COLO668 (cell line): ENCODE results near the gene CHST5.
"Not testable (repeated sequence)": the region's sequence is repeated elsewhere in the genome, so short reads cannot be mapped to it uniquely, and the experiment has no call there.

Source experiments
- DNase-seq: peaks from one replicate; lab custom pipeline; 2025; ENCODE audit not compliant: unreplicated experiment; lab: John Stamatoyannopoulos, UW

CHST5 gene

GRCh38 chr16:75514296-75514695, 21.6 kb downstream of the CHST5 start:
- no peak for DNase-seq

DNA sequence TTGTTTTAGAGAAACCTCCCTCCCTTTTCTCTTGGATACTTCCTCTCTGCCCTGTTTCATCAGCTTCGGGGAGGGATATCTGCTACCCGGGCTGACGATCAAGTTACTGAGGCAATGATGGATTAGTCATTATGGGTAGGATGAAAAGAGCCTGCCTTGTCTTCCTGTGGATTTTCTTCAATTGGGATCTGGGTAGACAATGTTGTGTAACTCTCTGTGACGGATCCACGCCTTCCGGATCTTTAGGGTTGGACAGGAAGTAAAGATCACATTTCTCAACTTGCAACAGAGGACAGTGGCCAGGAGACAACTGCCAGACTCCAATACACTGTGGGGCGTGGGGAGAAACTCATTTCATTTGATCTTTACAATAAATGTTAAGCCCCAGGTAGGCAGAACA, 29.3 kb downstream of the CHST5 start:
- no peak for DNase-seq

GRCh38 chr16:75506107-75506506, 29.8 kb downstream of the CHST5 start:
- no peak for DNase-seq

- no peak for DNase-seq
Observed at GRCh38 chr16:75503801-75504200, 32.1 kb downstream of the CHST5 start.

DNA sequence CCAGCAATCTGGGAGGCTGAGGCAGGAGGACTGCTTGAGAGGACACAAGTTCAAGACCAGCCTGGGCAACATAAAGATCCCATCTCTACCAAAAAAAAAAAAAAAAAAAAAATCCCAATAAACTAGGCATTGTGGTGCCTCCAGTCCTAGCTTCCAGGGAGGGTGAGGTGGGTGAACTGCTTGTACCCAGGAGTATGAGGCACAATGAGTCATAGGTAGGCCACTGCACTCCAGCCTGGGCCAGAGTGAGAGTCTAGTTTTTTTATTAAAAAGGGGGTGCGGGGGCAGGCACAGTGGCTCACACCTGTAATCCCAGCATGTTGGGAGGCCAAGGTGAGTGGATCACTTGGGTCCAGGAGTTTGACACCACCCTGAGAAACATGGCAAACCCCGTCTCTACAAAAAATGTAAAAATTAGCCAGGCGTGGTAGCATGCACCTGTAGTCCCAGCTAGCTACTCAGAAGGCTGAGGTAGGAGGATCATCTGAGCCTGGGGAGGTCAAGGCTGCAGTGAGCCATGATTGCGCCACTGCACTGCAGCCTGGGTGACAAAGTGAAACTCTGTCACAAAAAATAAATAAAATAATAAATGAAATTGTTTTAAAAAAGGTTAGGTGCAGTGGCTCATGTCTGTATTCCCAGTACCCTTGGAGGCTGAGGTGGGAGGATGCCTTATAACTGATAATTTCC, 32.8 kb downstream of the CHST5 start:
- DNase-seq, result no peak

- DNase-seq, result not testable (repeated sequence)
Observed at GRCh38 chr16:75501820-75502219, 34.1 kb downstream of the CHST5 start.

GRCh38 chr16:75501359-75501758, 34.5 kb downstream of the CHST5 start:
- DNase-seq, result no peak

DNA sequence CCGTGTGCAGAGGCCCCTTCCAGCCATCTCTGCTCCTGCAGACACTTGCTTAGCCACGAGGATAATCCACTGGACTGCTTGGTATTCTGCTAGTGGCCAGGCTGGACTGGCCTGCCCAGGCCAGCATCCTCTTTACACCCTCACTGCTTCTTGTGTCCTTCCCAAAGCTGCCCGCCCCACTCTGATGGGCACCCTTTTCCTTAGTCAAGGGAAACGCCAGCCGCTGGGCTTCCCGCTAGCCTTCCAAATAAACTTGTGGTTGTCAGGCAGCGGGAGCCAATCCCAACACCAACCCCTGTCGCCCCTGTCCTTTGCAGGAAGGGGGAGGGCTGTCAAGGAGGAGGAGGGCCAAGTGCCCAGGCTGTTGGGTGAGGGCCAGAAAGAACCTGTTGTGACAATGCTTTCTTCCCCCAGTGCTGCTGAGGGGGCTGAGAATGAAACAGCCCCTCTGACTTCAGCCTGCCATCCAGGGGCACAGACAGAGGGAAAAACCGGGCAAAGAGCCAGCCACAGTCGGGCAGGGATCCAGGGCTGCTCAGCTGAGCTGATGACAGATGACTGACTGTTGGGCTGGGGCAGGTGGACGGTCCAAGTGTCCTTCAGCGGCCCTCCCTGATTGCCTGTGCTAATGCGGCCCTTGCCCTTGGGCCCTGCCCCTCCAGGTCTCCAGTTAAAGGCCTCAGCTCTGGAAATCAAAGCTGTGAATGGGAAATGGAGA, 37.1 kb downstream of the CHST5 start:
- peak; percentile 64 for DNase-seq

DNA sequence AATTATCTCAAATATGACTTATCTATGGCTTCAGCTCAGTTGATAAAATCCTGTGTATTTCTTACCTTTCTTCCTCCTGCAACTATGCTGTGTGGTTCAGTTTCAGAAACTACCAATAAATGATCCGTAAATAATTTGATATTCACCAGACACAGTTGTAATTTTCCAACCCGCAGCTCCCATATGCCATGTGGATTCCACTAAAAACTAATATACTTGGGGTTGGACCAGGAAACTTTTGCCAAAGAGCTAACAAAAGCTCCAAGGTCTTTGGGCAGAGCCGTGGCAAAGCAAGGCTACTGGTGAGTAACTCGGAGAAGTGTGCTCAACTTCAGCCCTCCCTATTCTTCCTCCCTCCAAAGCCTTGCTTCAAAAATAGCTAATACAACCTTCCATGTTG, 38.4 kb downstream of the CHST5 start:
- DNase-seq, result no peak

GRCh38 chr16:75495076-75495674, 40.7 kb downstream of the CHST5 start, which contains the start of gene CHST6:
TSS of gene CHST6 (minus strand) at chr16:75495441. CDS start at chr16:75479828, 15,613 bp downstream.
- DNase-seq, result peak; percentile 17

DNA sequence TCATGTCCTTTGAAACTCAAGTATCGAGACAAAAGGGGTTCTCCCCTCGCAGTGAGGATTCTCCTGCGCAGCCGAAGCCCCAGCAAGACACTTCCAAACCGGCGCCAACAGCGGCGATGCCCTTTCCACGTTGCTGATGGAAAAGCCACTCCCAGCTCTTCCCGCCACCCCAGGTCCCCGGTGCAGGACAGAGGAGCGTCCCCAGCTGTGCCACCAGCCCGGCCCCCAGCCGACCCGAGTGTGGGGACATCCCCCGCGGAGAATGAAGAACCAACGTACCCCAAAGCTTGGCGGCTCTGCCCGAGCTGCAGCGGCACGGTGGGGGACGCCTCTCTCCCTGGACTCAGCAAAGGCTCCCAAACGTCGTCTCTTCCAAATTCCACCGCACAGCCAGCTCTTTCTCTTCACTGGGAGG, 41.2 kb downstream of the CHST5 start:
- DNase-seq, result peak; percentile 5

- DNase-seq, result no peak
Observed at GRCh38 chr16:75494184-75494583, 41.7 kb downstream of the CHST5 start.

DNA sequence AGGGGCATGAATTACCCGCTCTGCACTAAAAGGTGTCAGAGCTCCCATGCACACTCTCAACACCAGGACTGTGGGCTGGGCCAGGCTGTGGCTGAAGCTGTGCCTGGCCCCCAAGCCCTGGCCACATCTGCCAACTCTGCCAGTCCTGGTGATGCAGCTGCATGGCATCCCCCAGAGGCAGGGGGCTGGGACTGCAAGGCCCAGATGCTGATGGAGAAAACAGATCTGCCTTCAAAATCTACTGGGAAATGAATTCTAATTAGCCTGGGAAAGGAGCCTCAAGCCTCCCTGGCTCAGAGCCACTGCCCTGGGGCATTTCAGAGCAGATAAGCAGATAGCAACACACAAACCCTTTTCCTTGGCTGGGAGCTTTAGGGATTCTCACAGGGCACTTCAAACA, 44.0 kb downstream of the CHST5 start:
- DNase-seq, result peak; percentile 59

DNA sequence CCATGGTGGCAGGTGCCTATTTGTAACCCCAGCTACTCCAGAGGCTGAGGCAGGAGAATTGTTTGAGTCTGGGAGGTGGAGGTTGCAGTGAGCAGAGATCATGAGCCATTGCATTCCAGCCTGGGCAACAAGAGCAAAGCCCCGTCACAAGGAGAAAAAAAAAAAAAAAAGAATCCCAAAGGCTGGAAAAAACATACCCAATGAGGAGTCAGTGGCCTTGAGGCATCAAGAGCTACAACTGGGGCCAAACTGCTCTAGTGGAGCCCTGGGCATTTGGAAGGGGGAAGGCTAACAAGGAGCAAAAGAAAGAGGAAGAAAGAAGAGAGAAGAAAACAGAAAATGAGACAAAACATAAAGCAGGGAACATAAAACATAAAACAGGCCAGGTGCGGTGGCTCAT, 47.6 kb downstream of the CHST5 start:
- no peak for DNase-seq

- no peak for DNase-seq
Observed at GRCh38 chr16:75486676-75487313, 49.1 kb downstream of the CHST5 start.

DNA sequence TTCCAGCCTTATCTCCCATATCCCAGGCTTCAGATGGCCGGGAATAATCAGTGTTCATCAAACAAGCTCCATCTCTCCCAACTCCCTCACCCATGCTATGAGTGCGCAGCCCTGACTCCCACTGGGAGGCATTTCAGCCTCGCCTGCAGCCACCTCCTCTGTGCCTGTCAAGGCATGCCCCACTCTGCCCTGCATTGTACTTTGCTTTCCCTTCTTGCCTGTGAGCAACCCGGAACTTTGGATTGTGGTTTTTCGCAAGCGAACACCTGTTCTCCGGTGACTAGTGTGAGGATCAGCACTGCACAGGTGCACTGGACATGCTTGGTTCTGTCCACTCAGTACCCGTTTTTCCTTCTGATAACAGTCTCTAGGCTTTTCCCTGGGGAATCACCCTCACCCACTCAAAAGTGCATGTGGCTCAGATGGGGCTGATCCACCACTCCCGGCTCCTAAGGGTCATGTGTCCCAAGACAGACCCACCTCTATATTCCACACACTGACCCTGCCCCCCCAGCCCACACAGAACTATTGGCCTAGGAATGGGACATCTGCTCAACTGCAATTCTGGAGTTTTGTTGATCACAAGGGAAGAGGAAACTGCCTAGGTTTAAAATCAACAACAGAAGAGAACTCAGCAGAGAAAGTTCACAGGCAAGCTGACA, 49.8 kb downstream of the CHST5 start:
- DNase-seq, result peak; percentile 71

- DNase-seq, result no peak
Observed at GRCh38 chr16:75485230-75486013, 50.5 kb downstream of the CHST5 start.

DNA sequence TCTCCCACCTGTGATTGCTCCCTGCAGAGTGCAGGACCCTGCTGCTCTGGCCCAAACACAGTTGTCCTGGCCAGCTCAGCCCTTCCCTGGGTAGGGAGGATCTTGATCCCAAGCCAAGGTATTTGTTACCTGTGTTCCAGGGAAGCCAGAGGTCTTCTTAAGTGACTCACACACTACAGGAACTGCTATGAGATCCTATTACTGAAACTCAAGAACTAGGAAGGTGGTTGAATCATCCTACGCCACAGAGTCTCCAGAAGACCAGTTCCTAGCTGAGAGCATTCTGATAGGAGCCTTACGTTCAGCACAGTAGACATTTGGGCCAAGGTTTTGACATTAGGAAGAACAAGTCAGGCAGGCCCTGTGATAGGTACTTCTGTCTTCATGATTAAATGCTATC, 52.7 kb downstream of the CHST5 start:
- no peak for DNase-seq

GRCh38 chr16:75482434-75483205, 53.3 kb downstream of the CHST5 start:
- DNase-seq, result peak; percentile 19

- DNase-seq, result no peak
Observed at GRCh38 chr16:75481475-75481874, 54.4 kb downstream of the CHST5 start.
